ENCODE data around the gene PRR11.

- TF ChIP-seq CTCF (IDR thresholded peaks at IDR 0.05; ENCODE audit: poor library complexity) (no peak), EZH2 (IDR thresholded peaks at IDR 0.05; ENCODE audit: borderline replicate concordance) (no peak), EZH2phosphoT487 (IDR thresholded peaks at IDR 0.05; ENCODE audit: low read depth, severe bottlenecking, unreplicated experiment) (no peak)
These were observed 75.2 kb downstream of the PRR11 start for GRCh38 chr17:59230764-59231163.
